Heart left ventricle (tissue), 16 donors: Measurements from ENCODE around the gene ABHD1. TPM values are rescaled to one million over a fixed set of nuclear protein-coding genes. Genes with fewer than 3 reads are reported as not detected.
A peak's percentile ranks its signal among the peaks of the same experiment; 100 is the strongest.

Experiments used
- ATAC-seq, 4 donors: fragments of 200-7000 bp; cut with Tn5 transposase; one replicate each; pipeline ENCODE4 v1.9.1; 2020 to 2022; ENCODE audit warnings: moderate library complexity in 4 of 4, mild to moderate bottlenecking in 3 of 4, moderate number of reproducible peaks in 1 of 4
- DNase-seq, 5 donors: peaks; one replicate each; pipeline ENCODE4 v3.0.0-alpha.2; 2020
- H3K27ac ChIP-seq, 12 donors: fragments of 200-600 bp; sonication (generic) in 4 of 12; one replicate each; pipeline versions ENCODE4 v1.5.0 to v1.8.0; 2016 to 2022; ENCODE audit warnings: mild to moderate bottlenecking in 2 of 12
- H3K27me3 ChIP-seq, 9 donors: fragments of 200-600 bp; sonication (generic) in 2 of 9; one replicate each; pipeline versions ENCODE4 v1.5.1 to v1.8.0; 2016 to 2022; ENCODE audit warnings: mild to moderate bottlenecking in 3 of 9
- H3K36me3 ChIP-seq, 9 donors: fragments of 200-600 bp; sonication (generic) in 2 of 9; one replicate each; pipeline versions ENCODE4 v1.5.0 to v1.8.0; 2018 to 2022; ENCODE audit warnings: mild to moderate bottlenecking in 2 of 9
- H3K4me1 ChIP-seq, 12 donors: fragments of 200-600 bp; sonication (generic) in 4 of 12; one replicate each; pipeline versions ENCODE4 v1.5.0 to v1.8.0; 2016 to 2022; ENCODE audit warnings: mild to moderate bottlenecking in 3 of 12
- H3K4me3 ChIP-seq, 12 donors: fragments of 200-600 bp; sonication (generic) in 4 of 12; one replicate each; pipeline versions ENCODE4 v1.5.0 to v1.8.0; 2017 to 2022; ENCODE audit warnings: mild to moderate bottlenecking in 9 of 12, moderate library complexity in 4 of 12
- H3K9me3 ChIP-seq, 12 donors: fragments of 200-600 bp; sonication (generic) in 4 of 12; one replicate each; pipeline versions ENCODE4 v1.5.0 to v1.8.0; 2016 to 2022; ENCODE audit warnings: mild to moderate bottlenecking in 1 of 12
- POLR2A ChIP-seq, 2 donors: fragments of 450-650 bp; IDR thresholded peaks; one replicate each; pipeline ENCODE4 v1.6.1; 2017; ENCODE audit warnings: antibody characterized with exemption in 2 of 2, mild to moderate bottlenecking in 2 of 2, moderate library complexity in 2 of 2
- WGBS, 4 donors: extraction: QIAGEN DNeasy Blood & Tissue Kit in 2 of 4; methylation state at CpG; one replicate each; pipeline versions ENCODE4 v1.1.5 to v1.1.7; 2013 to 2018; 5-methylcytosine and 5-hydroxymethylcytosine counted together
- intact Hi-C, 10 donors: fragments of 100-400 bp; cut with DNase I; formaldehyde crosslinking; loops; one replicate each; pipeline versions ENCODE4 v1.11.1 to v1.14.2; 2022
- polyA plus RNA-seq, 2 donors: library from polyadenylated mRNA; stranded (reverse); fragments of 200-250 nt; gene quantifications; one replicate each; pipeline ENCODE4 v1.2.3, GENCODE V29; 2013
- total RNA-seq, 9 donors: library from RNA; depleted of rRNA in 2 of 9; stranded (reverse); fragments of >200 nt in 2 of 9; fragmentation: NEBNext Ultra II Directional in 3 of 9; extraction: Animal tissue kit (Norgen Biotek cat#: 25700) in 3 of 9; gene quantifications; one replicate each; pipeline versions ENCODE4 v1.1.0 to v1.2.4, GENCODE V29; 2016 to 2023
- TF ChIP-seq, protein P1 (sequence below), 12 donors: fragments of 200-600 bp; sonication (generic) in 4 of 12; IDR thresholded peaks; one replicate each; pipeline versions ENCODE4 v1.5.0 to v1.8.0; 2018 to 2022; ENCODE audit warnings: antibody characterized with exemption in 12 of 12, mild to moderate bottlenecking in 5 of 12
- donor health status: ischemic (EF 13 %, LVEDD 7.1; RV severe dilation, severe dysfunction).
- donor health status: healthy with polysubstance abuse.
- donor health status: DM: no; HTN: yes; CAD: no.
- donor health status: DM: no; HTN: no; CAD: no.
- donor health status: ischemic (EF 25% LVEDD 6.9; RV normal size, moderate dysfunction).
- donor health status: ischemic (EF 25% LVEDD 5.7; RV mildly dilated, moderate dysfunction).
- donor health status: healthy.
- donor health status: DM: yes; HTN: yes; CAD: no.
- donor health status: ischemic (EF 35%, LVEDD 5.7; RV mildly dilated, moderate dysfunction).
- donor health status: nonischemic (EF 11% LVEDD 7.7; RV severe dilation, severe dysfunction).
- donor health status: DM: yes; HTN: yes; CAD: no.
- donor health status: PGD.
- donor health status: ischemic (EF 29% LVEDD 5.4; RV normal size, mild dysfunction).
- donor health status: nonischemic (EF 23%, LVEDD 6.1; RV moderate dilation, normal function).

Gene ABHD1
- total and polyA plus RNA-seq, 11 donors: 0.47 to 6.2 (median 2.0) TPM; not detected in 1

GRCh38 chr2:27125104-27125503 lies 1.5 kb downstream of the ABHD1 start:
- intact Hi-C loops: no loop called here

DNA sequence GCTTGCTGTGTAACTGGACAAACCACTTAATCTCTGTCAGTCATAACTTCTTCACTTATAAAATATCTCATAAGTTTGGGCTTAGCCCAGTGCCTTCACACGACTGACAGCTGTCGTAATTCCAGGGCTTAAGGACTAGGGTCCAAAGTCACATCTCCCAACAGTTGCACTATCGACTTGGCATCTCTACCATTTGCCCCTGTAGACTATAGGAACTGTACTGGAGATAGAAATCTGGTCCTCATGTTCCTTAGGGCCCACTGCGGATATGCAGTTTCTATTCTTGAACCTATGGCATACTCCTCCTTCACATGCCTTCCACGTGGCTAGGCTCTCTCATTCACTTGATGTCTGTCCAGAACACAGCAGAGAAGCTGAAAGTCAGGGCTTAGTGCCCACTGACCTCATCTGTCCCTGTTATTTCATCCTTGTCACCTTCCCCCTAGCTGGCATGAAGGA lies 2.7 kb downstream of the ABHD1 start:
- H3K27ac ChIP-seq: peak overlapping the region in 4 of 12 donors; percentile 49 to 74 (median 58)
- no peak overlapping the region for H3K4me3 ChIP-seq
- H3K4me1 ChIP-seq: peaks cover 0 to 15% (median 12%) of the 10 kb centered on the region in 12 donors
- ATAC-seq (peak; percentile 53 to 78 (median 62)), DNase-seq (peak in 2 of 5 donors; percentile 36 to 37)
- H3K36me3 ChIP-seq: peaks cover 0 to 23% (median 20%) of the 10 kb centered on the region in 9 donors
- TF ChIP-seq, protein P1, sequence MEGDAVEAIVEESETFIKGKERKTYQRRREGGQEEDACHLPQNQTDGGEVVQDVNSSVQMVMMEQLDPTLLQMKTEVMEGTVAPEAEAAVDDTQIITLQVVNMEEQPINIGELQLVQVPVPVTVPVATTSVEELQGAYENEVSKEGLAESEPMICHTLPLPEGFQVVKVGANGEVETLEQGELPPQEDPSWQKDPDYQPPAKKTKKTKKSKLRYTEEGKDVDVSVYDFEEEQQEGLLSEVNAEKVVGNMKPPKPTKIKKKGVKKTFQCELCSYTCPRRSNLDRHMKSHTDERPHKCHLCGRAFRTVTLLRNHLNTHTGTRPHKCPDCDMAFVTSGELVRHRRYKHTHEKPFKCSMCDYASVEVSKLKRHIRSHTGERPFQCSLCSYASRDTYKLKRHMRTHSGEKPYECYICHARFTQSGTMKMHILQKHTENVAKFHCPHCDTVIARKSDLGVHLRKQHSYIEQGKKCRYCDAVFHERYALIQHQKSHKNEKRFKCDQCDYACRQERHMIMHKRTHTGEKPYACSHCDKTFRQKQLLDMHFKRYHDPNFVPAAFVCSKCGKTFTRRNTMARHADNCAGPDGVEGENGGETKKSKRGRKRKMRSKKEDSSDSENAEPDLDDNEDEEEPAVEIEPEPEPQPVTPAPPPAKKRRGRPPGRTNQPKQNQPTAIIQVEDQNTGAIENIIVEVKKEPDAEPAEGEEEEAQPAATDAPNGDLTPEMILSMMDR (IDR thresholded peaks at IDR 0.05): no peak
- no peak for TF ChIP-seq POLR2A (IDR thresholded peaks at IDR 0.05)
- WGBS, 4 donors: 35 to 44% (median 38%) methylated on average over 5 of the region's 5 CpGs
- intact Hi-C loops: loop anchor here in 1 of 10 donors (2.0 kb wide), 1 partner anchor 27 kb away; no protein-coding TSS in a partner anchor
- no peaks in the 10 kb centered on the region for H3K27me3 ChIP-seq
- no peaks in the 10 kb centered on the region for H3K9me3 ChIP-seq

More at GRCh38 chr2:27125104-27125503, 1.5 kb downstream of the ABHD1 start:
- no peak for TF ChIP-seq POLR2A (IDR thresholded peaks at IDR 0.05)
- TF ChIP-seq, protein P1 (IDR thresholded peaks at IDR 0.05): no peak
- H3K36me3 ChIP-seq: peaks cover 0 to 12% (median 8%) of the 10 kb centered on the region in 9 donors
- 87 to 96% (median 92%) methylated on average over 3 of the region's 3 CpGs for WGBS, 4 donors
- no peaks in the 10 kb centered on the region for H3K9me3 ChIP-seq
- H3K4me1 ChIP-seq: peaks cover 0 to 15% (median 12%) of the 10 kb centered on the region in 12 donors
- H3K27ac ChIP-seq: no peak overlapping the region
- no peaks in the 10 kb centered on the region for H3K27me3 ChIP-seq
- ATAC-seq (no peak), DNase-seq (no peak)
- no peak overlapping the region for H3K4me3 ChIP-seq

GRCh38 chr2:27127883-27128667 lies 4.5 kb downstream of the ABHD1 start:
- no peaks in the 10 kb centered on the region for H3K27me3 ChIP-seq
- no peak overlapping the region for H3K4me3 ChIP-seq
- peaks cover 0 to 40% (median 34%) of the 10 kb centered on the region in 9 donors for H3K36me3 ChIP-seq
- WGBS, 4 donors: 87 to 89% (median 88%) methylated on average over 9 of the region's 9 CpGs
- peaks cover under 1 to 18% (median 11%) of the 10 kb centered on the region in 12 donors for H3K4me1 ChIP-seq
- no peak for DNase-seq
- no peak overlapping the region for H3K27ac ChIP-seq
- TF ChIP-seq POLR2A (IDR thresholded peaks at IDR 0.05): no peak
- TF ChIP-seq, protein P1 (IDR thresholded peaks at IDR 0.05): no peak
- no peak for ATAC-seq
- intact Hi-C loops: loop anchor here in 1 of 10 donors (2.0 kb wide), 1 partner anchor 29 kb away; no protein-coding TSS in a partner anchor
- no peaks in the 10 kb centered on the region for H3K9me3 ChIP-seq
